GM23338 (cell line): ENCODE data around the gene SLC9C2. TPM values are rescaled to one million over a fixed set of nuclear protein-coding genes. Genes with fewer than 3 reads are reported as not detected.

Experiments used
- ATAC-seq: fragments of 200-7000 bp; cut with Tn5 transposase; 3 replicates; pipeline ENCODE4 v1.9.1; 2020
- DNase-seq: peaks from one replicate; pipeline ENCODE4 v3.0.0-alpha.2; 2015; ENCODE audit warnings: low spot score
- H2AFZ ChIP-seq: fragments of 200-600 bp; sonication (generic); 2 replicates; pipeline ENCODE4 v1.8.0; 2016; ENCODE audit warnings: antibody characterized with exemption, mild to moderate bottlenecking, moderate library complexity
- H3F3A ChIP-seq: fragments of 200-600 bp; sonication (generic); replicated peaks from 2 replicates; pipeline ENCODE4 v1.8.0; 2017; ENCODE audit warnings: antibody characterized with exemption, mixed run types, low read depth
- H3K27ac ChIP-seq: fragments of 200-600 bp; sonication (generic); 2 replicates; pipeline ENCODE4 v1.6.1; 2016; ENCODE audit warnings: low read depth
- H3K27me3 ChIP-seq: fragments of 200-600 bp; sonication (generic); 2 replicates; pipeline ENCODE4 v1.8.0; 2016; ENCODE audit warnings: mild to moderate bottlenecking, mixed run types, moderate library complexity; ENCODE audit not compliant: insufficient read depth
- H3K36me3 ChIP-seq: fragments of 200-600 bp; sonication (generic); 2 replicates; pipeline ENCODE4 v1.8.0; 2016; ENCODE audit warnings: mild to moderate bottlenecking; ENCODE audit not compliant: insufficient read depth
- H3K4me1 ChIP-seq: fragments of 200-600 bp; sonication (generic); 2 replicates; pipeline ENCODE4 v1.8.0; 2016; ENCODE audit warnings: mild to moderate bottlenecking, moderate library complexity; ENCODE audit not compliant: insufficient read depth
- H3K4me2 ChIP-seq: fragments of 200-600 bp; sonication (generic); 2 replicates; pipeline ENCODE4 v1.7.1; 2017; ENCODE audit warnings: mixed run types
- H3K4me3 ChIP-seq: fragments of 200-600 bp; sonication (generic); 2 replicates; pipeline ENCODE4 v1.6.1; 2016; ENCODE audit warnings: mixed run types
- H3K79me2 ChIP-seq: fragments of 200-600 bp; sonication (generic); replicated peaks from 2 replicates; pipeline ENCODE4 v1.8.0; 2017; ENCODE audit warnings: mild to moderate bottlenecking; ENCODE audit not compliant: insufficient read depth
- H3K9me2 ChIP-seq: fragments of 200-600 bp; sonication (generic); 2 replicates; pipeline ENCODE4 v1.8.0; 2017; ENCODE audit not compliant: insufficient read depth
- H4K20me1 ChIP-seq: fragments of 200-600 bp; sonication (generic); replicated peaks from 2 replicates; pipeline ENCODE4 v1.8.0; 2017; ENCODE audit warnings: mild to moderate bottlenecking; ENCODE audit not compliant: insufficient read depth
- H3K27ac Mint-ChIP-seq: 2 replicates; pipeline ENCODE4 v1.8.0; 2020; ENCODE audit warnings: inconsistent platforms, mild to moderate bottlenecking, moderate library complexity, mixed read lengths
- H3K27me3 Mint-ChIP-seq: 3 replicates; pipeline ENCODE4 v1.8.0; 2022; ENCODE audit warnings: low read depth, mild to moderate bottlenecking, moderate library complexity, mixed read lengths, inconsistent platforms; ENCODE audit not compliant: insufficient read depth, poor library complexity
- H3K36me3 Mint-ChIP-seq: 3 replicates; pipeline ENCODE4 v1.8.0; 2021; ENCODE audit warnings: low read depth, mild to moderate bottlenecking, inconsistent platforms, moderate library complexity, mixed read lengths
- H3K4me1 Mint-ChIP-seq: 3 replicates; pipeline ENCODE4 v1.8.0; 2020; ENCODE audit warnings: mild to moderate bottlenecking, inconsistent platforms, mixed read lengths
- H3K4me3 Mint-ChIP-seq: 3 replicates; pipeline ENCODE4 v1.8.0; 2021; ENCODE audit warnings: moderate library complexity, mild to moderate bottlenecking, inconsistent platforms, mixed read lengths
- H3K9me3 Mint-ChIP-seq: 3 replicates; pipeline ENCODE4 v1.8.0; 2020; ENCODE audit warnings: moderate library complexity, mild to moderate bottlenecking, inconsistent platforms, mixed read lengths
- CREB1 ChIP-seq: fragments of 250-450 bp; sonication (Bioruptor Pico); IDR thresholded peaks from 2 replicates; pipeline ENCODE4 v1.5.0; 2020; ENCODE audit warnings: low read depth, mild to moderate bottlenecking, moderate library complexity
- CTCF ChIP-seq, 2 experiments: fragments of 200-600 bp in 1 of 2; sonication (generic) in 1 of 2; conservative IDR thresholded peaks; 2 replicates each; pipeline versions ENCODE4 v1.5.1 to v1.6.1; 2016 to 2017; ENCODE audit warnings: antibody characterized with exemption in 2 of 2, low read depth in 2 of 2, mild to moderate bottlenecking in 2 of 2, moderate library complexity in 1 of 2
- ETS1 ChIP-seq: IDR thresholded peaks from 2 replicates; pipeline ENCODE4 v1.6.1; 2016; ENCODE audit warnings: antibody characterized with exemption
- EZH2 ChIP-seq: fragments of 200-600 bp; sonication (generic); IDR thresholded peaks from one replicate; pipeline ENCODE4 v1.8.0; 2017; ENCODE audit warnings: antibody characterized with exemption, mild to moderate bottlenecking, low read depth; ENCODE audit not compliant: unreplicated experiment
- EZH2phosphoT487 ChIP-seq: fragments of 200-600 bp; sonication (generic); IDR thresholded peaks from one replicate; pipeline ENCODE4 v1.8.1; 2018; ENCODE audit warnings: antibody characterized with exemption; ENCODE audit not compliant: unreplicated experiment
- JUNB ChIP-seq: IDR thresholded peaks from one replicate; pipeline ENCODE4 v1.6.1; 2016; ENCODE audit warnings: antibody characterized with exemption; ENCODE audit not compliant: unreplicated experiment
- NANOG ChIP-seq: IDR thresholded peaks from 2 replicates; pipeline ENCODE4 v1.6.1; 2016; ENCODE audit warnings: antibody characterized with exemption, borderline replicate concordance
- POLR2AphosphoS5 ChIP-seq: IDR thresholded peaks from 2 replicates; pipeline ENCODE4 v1.6.1; 2016; ENCODE audit warnings: antibody characterized with exemption, low read depth
- STAT1 ChIP-seq: IDR thresholded peaks from one replicate; pipeline ENCODE4 v1.6.1; 2016; ENCODE audit warnings: antibody characterized with exemption; ENCODE audit not compliant: unreplicated experiment
- ZNF114 ChIP-seq: fragments of 250-450 bp; sonication (Bioruptor Pico); IDR thresholded peaks from 2 replicates; pipeline ENCODE4 v1.5.0; 2020; ENCODE audit warnings: mild to moderate bottlenecking, moderate library complexity
- ZNF331 ChIP-seq: fragments of 250-450 bp; sonication (Bioruptor Pico); IDR thresholded peaks from 2 replicates; pipeline ENCODE4 v1.5.0; 2020; ENCODE audit warnings: low read depth, mild to moderate bottlenecking, moderate library complexity
- polyA plus RNA-seq: library from polyadenylated mRNA; unstranded; fragments of >200 nt; fragmentation: Nextera tagmentation; extraction: Ambion mirVana; gene quantifications from 2 replicates; pipeline ENCODE4 v1.2.1, GENCODE V29; 2016
- total RNA-seq: library from RNA; depleted of rRNA; stranded (reverse); fragments of >200 nt; shearing (Covaris generic); gene quantifications from 2 replicates; pipeline ENCODE4 v1.2.3, GENCODE V29; 2014
- TF ChIP-seq, protein P1 (sequence below): IDR thresholded peaks from one replicate; pipeline ENCODE4 v1.6.1; 2018; ENCODE audit warnings: antibody characterized with exemption; ENCODE audit not compliant: unreplicated experiment
- TF ChIP-seq, protein P2 (sequence below): fragments of 250-450 bp; sonication (Bioruptor Pico); IDR thresholded peaks from 2 replicates; pipeline ENCODE4 v1.5.0; 2020; ENCODE audit warnings: mild to moderate bottlenecking, moderate library complexity

The SLC9C2 gene
- total and polyA plus RNA-seq, 2 experiments from 2014 or later: not detected

DNA sequence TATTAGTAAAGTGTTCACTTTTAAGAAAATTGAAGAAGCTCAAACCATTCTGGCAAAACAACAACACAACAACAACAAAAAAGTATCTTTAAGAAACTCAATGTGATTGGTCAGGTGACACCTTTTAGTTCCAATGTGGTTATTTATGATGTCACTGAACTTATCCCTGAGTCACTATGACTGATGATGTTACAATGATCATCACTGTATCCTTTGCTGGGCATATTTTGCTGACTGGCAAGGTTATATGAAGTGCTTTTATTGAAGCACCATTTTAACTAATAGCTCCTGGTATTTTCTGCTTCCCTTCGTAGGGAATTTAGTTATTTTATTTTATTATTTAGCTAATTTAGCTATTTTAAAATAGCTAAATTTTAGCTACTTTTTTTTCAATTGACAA lies 32.2 kb upstream of the SLC9C2 start, which contains the start of gene TEX50:
Gene TEX50, plus strand, starts transcription at position 223 of the 400 bp plus-strand sequence. CDS start 184 bp downstream, outside the sequence.
- H3K9me2 ChIP-seq: peaks cover 3% of the 10 kb centered on the region; the same call in 1 of the 2 replicates
- H3K36me3 ChIP-seq: peaks cover 8% of the 10 kb centered on the region
- no peaks in the 10 kb centered on the region for H3K27me3 ChIP-seq
- H2AFZ ChIP-seq: no peak within 1 kb of the TSS
- no peak within 1 kb of the TSS for H3K27ac Mint-ChIP-seq
- H4K20me1 ChIP-seq: no peaks in the 10 kb centered on the region
- no peak for DNase-seq
- no peak within 1 kb of the TSS for H3K4me3 Mint-ChIP-seq
- no peaks in the 10 kb centered on the region for H3K4me1 Mint-ChIP-seq
- peaks cover 19% of the 10 kb centered on the region for H3K36me3 Mint-ChIP-seq
- H3K79me2 ChIP-seq: no peaks in the 10 kb centered on the region
- H3K27ac ChIP-seq: no peak within 1 kb of the TSS
- peaks cover 3% of the 10 kb centered on the region for H3K27me3 Mint-ChIP-seq
- H3F3A ChIP-seq: no peaks in the 10 kb centered on the region
- H3K4me3 ChIP-seq: no peak within 1 kb of the TSS
- H3K9me3 Mint-ChIP-seq: peaks cover 16% of the 10 kb centered on the region
- no peaks in the 10 kb centered on the region for H3K4me1 ChIP-seq
- H3K4me2 ChIP-seq: no peak within 1 kb of the TSS
- ATAC-seq: no peak
- TF ChIP-seq ZNF331 (CRISPR knock-in tag) (no peak), JUNB (no peak), ZNF114 (CRISPR knock-in tag) (no peak), ETS1 (no peak), STAT1 (no peak), CTCF (conservative IDR thresholded peaks at IDR 0.05; ENCODE audit: low read depth in 2 of 2) (no peak), NANOG (no peak), POLR2AphosphoS5 (no peak), CREB1 (CRISPR knock-in tag) (no peak), EZH2 (no peak), EZH2phosphoT487 (no peak)
- TF ChIP-seq, protein P1, sequence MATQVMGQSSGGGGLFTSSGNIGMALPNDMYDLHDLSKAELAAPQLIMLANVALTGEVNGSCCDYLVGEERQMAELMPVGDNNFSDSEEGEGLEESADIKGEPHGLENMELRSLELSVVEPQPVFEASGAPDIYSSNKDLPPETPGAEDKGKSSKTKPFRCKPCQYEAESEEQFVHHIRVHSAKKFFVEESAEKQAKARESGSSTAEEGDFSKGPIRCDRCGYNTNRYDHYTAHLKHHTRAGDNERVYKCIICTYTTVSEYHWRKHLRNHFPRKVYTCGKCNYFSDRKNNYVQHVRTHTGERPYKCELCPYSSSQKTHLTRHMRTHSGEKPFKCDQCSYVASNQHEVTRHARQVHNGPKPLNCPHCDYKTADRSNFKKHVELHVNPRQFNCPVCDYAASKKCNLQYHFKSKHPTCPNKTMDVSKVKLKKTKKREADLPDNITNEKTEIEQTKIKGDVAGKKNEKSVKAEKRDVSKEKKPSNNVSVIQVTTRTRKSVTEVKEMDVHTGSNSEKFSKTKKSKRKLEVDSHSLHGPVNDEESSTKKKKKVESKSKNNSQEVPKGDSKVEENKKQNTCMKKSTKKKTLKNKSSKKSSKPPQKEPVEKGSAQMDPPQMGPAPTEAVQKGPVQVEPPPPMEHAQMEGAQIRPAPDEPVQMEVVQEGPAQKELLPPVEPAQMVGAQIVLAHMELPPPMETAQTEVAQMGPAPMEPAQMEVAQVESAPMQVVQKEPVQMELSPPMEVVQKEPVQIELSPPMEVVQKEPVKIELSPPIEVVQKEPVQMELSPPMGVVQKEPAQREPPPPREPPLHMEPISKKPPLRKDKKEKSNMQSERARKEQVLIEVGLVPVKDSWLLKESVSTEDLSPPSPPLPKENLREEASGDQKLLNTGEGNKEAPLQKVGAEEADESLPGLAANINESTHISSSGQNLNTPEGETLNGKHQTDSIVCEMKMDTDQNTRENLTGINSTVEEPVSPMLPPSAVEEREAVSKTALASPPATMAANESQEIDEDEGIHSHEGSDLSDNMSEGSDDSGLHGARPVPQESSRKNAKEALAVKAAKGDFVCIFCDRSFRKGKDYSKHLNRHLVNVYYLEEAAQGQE: no peak
- TF ChIP-seq, protein P2, sequence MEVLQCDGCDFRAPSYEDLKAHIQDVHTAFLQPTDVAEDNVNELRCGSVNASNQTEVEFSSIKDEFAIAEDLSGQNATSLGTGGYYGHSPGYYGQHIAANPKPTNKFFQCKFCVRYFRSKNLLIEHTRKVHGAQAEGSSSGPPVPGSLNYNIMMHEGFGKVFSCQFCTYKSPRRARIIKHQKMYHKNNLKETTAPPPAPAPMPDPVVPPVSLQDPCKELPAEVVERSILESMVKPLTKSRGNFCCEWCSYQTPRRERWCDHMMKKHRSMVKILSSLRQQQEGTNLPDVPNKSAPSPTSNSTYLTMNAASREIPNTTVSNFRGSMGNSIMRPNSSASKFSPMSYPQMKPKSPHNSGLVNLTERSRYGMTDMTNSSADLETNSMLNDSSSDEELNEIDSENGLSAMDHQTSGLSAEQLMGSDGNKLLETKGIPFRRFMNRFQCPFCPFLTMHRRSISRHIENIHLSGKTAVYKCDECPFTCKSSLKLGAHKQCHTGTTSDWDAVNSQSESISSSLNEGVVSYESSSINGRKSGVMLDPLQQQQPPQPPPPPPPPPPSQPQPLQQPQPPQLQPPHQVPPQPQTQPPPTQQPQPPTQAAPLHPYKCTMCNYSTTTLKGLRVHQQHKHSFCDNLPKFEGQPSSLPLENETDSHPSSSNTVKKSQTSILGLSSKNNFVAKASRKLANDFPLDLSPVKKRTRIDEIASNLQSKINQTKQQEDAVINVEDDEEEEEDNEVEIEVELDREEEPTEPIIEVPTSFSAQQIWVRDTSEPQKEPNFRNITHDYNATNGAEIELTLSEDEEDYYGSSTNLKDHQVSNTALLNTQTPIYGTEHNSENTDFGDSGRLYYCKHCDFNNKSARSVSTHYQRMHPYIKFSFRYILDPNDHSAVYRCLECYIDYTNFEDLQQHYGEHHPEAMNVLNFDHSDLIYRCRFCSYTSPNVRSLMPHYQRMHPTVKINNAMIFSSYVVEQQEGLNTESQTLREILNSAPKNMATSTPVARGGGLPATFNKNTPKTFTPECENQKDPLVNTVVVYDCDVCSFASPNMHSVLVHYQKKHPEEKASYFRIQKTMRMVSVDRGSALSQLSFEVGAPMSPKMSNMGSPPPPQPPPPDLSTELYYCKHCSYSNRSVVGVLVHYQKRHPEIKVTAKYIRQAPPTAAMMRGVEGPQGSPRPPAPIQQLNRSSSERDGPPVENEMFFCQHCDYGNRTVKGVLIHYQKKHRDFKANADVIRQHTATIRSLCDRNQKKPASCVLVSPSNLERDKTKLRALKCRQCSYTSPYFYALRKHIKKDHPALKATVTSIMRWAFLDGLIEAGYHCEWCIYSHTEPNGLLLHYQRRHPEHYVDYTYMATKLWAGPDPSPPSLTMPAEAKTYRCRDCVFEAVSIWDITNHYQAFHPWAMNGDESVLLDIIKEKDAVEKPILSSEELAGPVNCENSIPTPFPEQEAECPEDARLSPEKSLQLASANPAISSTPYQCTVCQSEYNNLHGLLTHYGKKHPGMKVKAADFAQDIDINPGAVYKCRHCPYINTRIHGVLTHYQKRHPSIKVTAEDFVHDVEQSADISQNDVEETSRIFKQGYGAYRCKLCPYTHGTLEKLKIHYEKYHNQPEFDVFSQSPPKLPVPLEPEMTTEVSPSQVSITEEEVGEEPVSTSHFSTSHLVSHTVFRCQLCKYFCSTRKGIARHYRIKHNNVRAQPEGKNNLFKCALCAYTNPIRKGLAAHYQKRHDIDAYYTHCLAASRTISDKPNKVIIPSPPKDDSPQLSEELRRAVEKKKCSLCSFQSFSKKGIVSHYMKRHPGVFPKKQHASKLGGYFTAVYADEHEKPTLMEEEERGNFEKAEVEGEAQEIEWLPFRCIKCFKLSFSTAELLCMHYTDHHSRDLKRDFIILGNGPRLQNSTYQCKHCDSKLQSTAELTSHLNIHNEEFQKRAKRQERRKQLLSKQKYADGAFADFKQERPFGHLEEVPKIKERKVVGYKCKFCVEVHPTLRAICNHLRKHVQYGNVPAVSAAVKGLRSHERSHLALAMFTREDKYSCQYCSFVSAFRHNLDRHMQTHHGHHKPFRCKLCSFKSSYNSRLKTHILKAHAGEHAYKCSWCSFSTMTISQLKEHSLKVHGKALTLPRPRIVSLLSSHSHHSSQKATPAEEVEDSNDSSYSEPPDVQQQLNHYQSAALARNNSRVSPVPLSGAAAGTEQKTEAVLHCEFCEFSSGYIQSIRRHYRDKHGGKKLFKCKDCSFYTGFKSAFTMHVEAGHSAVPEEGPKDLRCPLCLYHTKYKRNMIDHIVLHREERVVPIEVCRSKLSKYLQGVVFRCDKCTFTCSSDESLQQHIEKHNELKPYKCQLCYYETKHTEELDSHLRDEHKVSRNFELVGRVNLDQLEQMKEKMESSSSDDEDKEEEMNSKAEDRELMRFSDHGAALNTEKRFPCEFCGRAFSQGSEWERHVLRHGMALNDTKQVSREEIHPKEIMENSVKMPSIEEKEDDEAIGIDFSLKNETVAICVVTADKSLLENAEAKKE (CRISPR knock-in tag): no peak
